OCI-LY1 (cell line): ENCODE measurements around the gene PKIG.
A peak's percentile ranks its signal among the peaks of the same experiment; 100 is the strongest.

Experiments used
- H2AFZ ChIP-seq: fragments of 200-600 bp; sonication (generic), shearing (Covaris generic); 2 replicates; pipeline ENCODE4 v1.6.0; 2014; ENCODE audit warnings: antibody characterized with exemption, mild to moderate bottlenecking, low read length
- H3F3A ChIP-seq: fragments of 200-600 bp; sonication (generic), shearing (Covaris generic); 2 replicates; pipeline ENCODE4 v1.6.0; 2014; ENCODE audit warnings: mild to moderate bottlenecking, antibody characterized with exemption, low read length, moderate library complexity; ENCODE audit not compliant: insufficient read depth
- H3K27ac ChIP-seq: fragments of 200-600 bp; sonication (generic); 2 replicates; pipeline ENCODE4 v1.5.1; 2014; ENCODE audit warnings: low read length, mixed run types, mild to moderate bottlenecking, low read depth; ENCODE audit not compliant: poor library complexity, severe bottlenecking
- H3K27me3 ChIP-seq: fragments of 200-600 bp; sonication (generic); 2 replicates; pipeline ENCODE4 v1.6.0; 2014; ENCODE audit warnings: antibody characterized with exemption, mild to moderate bottlenecking, low read length, moderate library complexity; ENCODE audit not compliant: insufficient read depth
- H3K36me3 ChIP-seq: fragments of 200-600 bp; sonication (generic); 2 replicates; pipeline ENCODE4 v1.6.1; 2014; ENCODE audit warnings: mild to moderate bottlenecking, antibody characterized with exemption, low read length, moderate library complexity, mixed read lengths; ENCODE audit not compliant: insufficient read depth
- H3K4me1 ChIP-seq: fragments of 200-600 bp; sonication (generic); 2 replicates; pipeline ENCODE4 v1.5.1; 2014; ENCODE audit warnings: mild to moderate bottlenecking, low read length, moderate library complexity; ENCODE audit not compliant: insufficient read depth, severe bottlenecking
- H3K4me2 ChIP-seq: fragments of 200-600 bp; sonication (generic), shearing (Covaris generic); 2 replicates; pipeline ENCODE4 v1.6.1; 2014; ENCODE audit warnings: low read length
- H3K4me3 ChIP-seq: fragments of 200-600 bp; sonication (generic); 2 replicates; pipeline ENCODE4 v1.5.1; 2014; ENCODE audit warnings: low read length, low read depth, mild to moderate bottlenecking, mixed read lengths; ENCODE audit not compliant: poor library complexity, severe bottlenecking
- H3K79me2 ChIP-seq: fragments of 200-600 bp; shearing (Covaris generic); 2 replicates; pipeline ENCODE4 v1.6.1; 2016; ENCODE audit warnings: mixed run types, low read length, mixed read lengths; ENCODE audit not compliant: insufficient read depth
- H3K9ac ChIP-seq: fragments of 200-600 bp; sonication (generic), shearing (Covaris generic); 2 replicates; pipeline ENCODE4 v1.6.1; 2014; ENCODE audit warnings: mild to moderate bottlenecking, low read length, mixed read lengths
- H3K9me2 ChIP-seq: fragments of 200-600 bp; sonication (generic), shearing (Covaris generic); 2 replicates; pipeline ENCODE4 v1.6.1; 2014; ENCODE audit warnings: low read depth, mild to moderate bottlenecking, low read length, mixed read lengths
- H3K9me3 ChIP-seq: fragments of 200-600 bp; shearing (Covaris generic); 2 replicates; pipeline ENCODE4 v1.6.1; 2014; ENCODE audit warnings: low read length, mixed read lengths
- H4K20me1 ChIP-seq: fragments of 200-600 bp; sonication (generic), shearing (Covaris generic); 2 replicates; pipeline ENCODE4 v1.6.0; 2016; ENCODE audit warnings: mild to moderate bottlenecking, low read length; ENCODE audit not compliant: insufficient read depth
- CTCF ChIP-seq: fragments of 200-600 bp; sonication (generic), shearing (Covaris generic); IDR thresholded peaks from 2 replicates; pipeline ENCODE4 v1.5.1; 2017; ENCODE audit warnings: mild to moderate bottlenecking, antibody characterized with exemption, low read length, moderate library complexity, mixed read lengths
- EZH2 ChIP-seq: fragments of 200-600 bp; sonication (generic), shearing (Covaris generic); IDR thresholded peaks from 2 replicates; pipeline ENCODE4 v1.8.0; 2017; ENCODE audit warnings: borderline replicate concordance, mixed run types, mild to moderate bottlenecking, antibody characterized with exemption, low read length, moderate library complexity, mixed read lengths

PKIG gene

GRCh38 chr20:44593751-44594150 is 11.4 kb downstream of the PKIG start:
- no peak overlapping the region for H2AFZ ChIP-seq
- H3K4me2 ChIP-seq: no peak overlapping the region
- no peaks in the 10 kb centered on the region for H3K9me2 ChIP-seq
- H3K36me3 ChIP-seq: peaks cover 15% of the 10 kb centered on the region
- no peak for TF ChIP-seq CTCF
- no peak for TF ChIP-seq EZH2
- no peak overlapping the region for H3K27ac ChIP-seq
- no peak overlapping the region for H3K9ac ChIP-seq
- H3K4me3 ChIP-seq: no peak overlapping the region
- H3K9me3 ChIP-seq: no peaks in the 10 kb centered on the region
- no peaks in the 10 kb centered on the region for H3F3A ChIP-seq
- no peaks in the 10 kb centered on the region for H4K20me1 ChIP-seq
- peaks cover 67% of the 10 kb centered on the region for H3K4me1 ChIP-seq
- no peaks in the 10 kb centered on the region for H3K79me2 ChIP-seq
- no peaks in the 10 kb centered on the region for H3K27me3 ChIP-seq

- Histone ChIP-seq H3F3A (no peaks in the 10 kb centered on the region), H3K27me3 (no peaks in the 10 kb centered on the region), H3K4me1 (peaks cover 75% of the 10 kb centered on the region), H3K4me3 (no peak overlapping the region), H3K79me2 (no peaks in the 10 kb centered on the region), H3K36me3 (peaks cover 13% of the 10 kb centered on the region), H3K4me2 (no peak overlapping the region), H4K20me1 (no peaks in the 10 kb centered on the region), H3K9me3 (no peaks in the 10 kb centered on the region), H3K27ac (peak overlapping the region; percentile 29), H3K9me2 (no peaks in the 10 kb centered on the region), H2AFZ (no peak overlapping the region), H3K9ac (no peak overlapping the region)
- TF ChIP-seq CTCF (no peak), EZH2 (no peak)
These were observed 12.4 kb downstream of the PKIG start for GRCh38 chr20:44594730-44595129.

DNA sequence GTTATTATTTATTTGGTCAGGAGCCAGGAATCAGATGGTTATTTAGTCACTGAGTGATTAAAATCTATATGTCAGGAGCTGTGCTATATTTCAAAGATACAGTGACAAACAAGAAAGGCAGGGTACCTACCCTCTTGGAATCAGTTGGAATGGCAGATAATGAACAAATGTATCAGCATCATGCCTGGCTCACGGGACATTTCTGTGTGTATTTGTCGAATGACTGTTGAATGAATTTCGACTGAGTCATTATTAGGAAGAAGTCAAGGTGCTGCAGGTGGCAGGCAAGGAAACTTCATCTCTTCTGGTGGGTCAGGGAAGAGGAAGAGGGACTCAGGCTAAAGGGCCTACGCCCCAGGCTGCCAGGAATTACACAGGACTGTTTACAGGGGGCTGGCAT is 13.6 kb downstream of the PKIG start:
- H3K9ac ChIP-seq: no peak overlapping the region
- H3K4me3 ChIP-seq: no peak overlapping the region
- H3K27me3 ChIP-seq: no peaks in the 10 kb centered on the region
- peak overlapping the region; percentile 59 for H3K27ac ChIP-seq
- TF ChIP-seq CTCF: no peak
- no peak overlapping the region for H2AFZ ChIP-seq
- peaks cover 82% of the 10 kb centered on the region for H3K4me1 ChIP-seq
- no peaks in the 10 kb centered on the region for H3F3A ChIP-seq
- H3K9me3 ChIP-seq: no peaks in the 10 kb centered on the region
- no peak overlapping the region for H3K4me2 ChIP-seq
- peaks cover 2% of the 10 kb centered on the region; the same call in 1 of the 2 replicates for H3K36me3 ChIP-seq
- H3K9me2 ChIP-seq: no peaks in the 10 kb centered on the region
- H4K20me1 ChIP-seq: no peaks in the 10 kb centered on the region
- H3K79me2 ChIP-seq: no peaks in the 10 kb centered on the region
